Activated CD8-positive, alpha-beta memory T cell treated with anti-CD3 and anti-CD28 coated beads, Interleukin-2, amount 50 U/mL, for 24 hours (primary cell): ENCODE results near the gene GBX2.

Experiments
- DNase-seq: peaks from one replicate; pipeline ENCODE4 v3.0.0-alpha.2; 2020; ENCODE audit errors: extremely low read depth

Gene GBX2

DNA sequence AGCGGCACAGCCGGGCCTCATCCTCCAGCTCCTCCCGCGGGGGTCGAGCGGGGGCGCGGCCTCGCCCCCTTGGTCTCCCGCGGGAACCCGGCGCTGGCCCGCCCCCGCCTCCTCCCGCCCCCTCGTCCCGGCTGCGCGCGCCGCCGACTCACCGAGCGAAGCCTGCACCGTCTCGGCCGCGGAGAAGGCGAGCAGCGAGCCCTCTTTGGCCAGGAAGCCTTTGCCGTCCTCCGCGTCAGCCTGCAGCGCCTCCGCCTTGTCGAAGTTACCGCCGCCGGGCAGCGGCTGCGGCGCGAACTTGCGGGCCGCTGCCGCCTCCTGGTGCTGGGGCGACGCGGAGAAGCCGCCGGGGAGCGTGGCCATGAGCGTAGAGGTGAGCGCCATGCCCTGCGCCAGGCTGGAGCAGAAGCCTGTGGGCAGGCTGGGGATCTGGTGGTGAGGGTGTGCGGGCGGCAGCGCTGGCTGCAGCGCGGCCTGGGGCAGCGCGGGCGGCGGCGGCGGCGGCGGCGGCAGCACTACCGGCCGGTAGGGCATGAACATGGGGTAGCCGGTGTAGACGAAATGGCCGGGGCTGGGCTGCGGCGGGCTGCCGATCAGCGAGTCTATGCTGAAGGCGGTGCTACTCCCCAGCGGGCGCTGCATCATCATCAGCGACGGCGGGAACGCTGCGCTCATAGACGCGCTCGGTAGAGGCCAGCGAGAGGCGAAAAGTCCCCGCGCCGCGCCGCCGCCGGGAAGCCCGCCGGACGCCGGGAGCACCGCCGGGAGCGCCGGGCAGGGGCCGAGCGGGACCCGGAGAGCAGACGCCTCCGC lies 683 bp downstream of the GBX2 start:
- DNase-seq: no peak

DNA sequence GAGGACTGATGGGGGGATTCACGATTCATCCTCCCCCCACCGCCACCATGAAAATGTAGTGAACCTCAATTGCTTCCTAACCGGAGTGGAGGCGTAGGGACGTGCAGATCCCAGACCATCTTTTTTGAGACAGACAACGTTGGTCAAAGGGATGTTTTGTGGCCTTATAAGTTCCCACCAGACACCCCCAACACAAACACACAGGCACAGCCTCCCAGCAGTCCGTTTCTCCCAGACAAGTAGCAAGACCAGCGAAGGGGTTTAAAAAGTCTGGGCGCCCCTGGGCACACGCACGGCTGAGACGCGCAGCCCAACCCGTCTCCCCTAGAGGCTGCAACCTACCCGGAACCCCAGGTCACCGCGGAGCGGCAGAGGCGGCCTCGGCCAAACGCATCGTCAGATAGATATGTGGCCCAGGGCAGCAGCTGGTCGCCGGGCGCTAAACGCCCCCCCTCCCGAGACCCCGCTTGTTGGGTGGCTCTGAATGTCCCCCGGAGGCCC lies 1.3 kb downstream of the GBX2 start:
- DNase-seq: no peak

DNA sequence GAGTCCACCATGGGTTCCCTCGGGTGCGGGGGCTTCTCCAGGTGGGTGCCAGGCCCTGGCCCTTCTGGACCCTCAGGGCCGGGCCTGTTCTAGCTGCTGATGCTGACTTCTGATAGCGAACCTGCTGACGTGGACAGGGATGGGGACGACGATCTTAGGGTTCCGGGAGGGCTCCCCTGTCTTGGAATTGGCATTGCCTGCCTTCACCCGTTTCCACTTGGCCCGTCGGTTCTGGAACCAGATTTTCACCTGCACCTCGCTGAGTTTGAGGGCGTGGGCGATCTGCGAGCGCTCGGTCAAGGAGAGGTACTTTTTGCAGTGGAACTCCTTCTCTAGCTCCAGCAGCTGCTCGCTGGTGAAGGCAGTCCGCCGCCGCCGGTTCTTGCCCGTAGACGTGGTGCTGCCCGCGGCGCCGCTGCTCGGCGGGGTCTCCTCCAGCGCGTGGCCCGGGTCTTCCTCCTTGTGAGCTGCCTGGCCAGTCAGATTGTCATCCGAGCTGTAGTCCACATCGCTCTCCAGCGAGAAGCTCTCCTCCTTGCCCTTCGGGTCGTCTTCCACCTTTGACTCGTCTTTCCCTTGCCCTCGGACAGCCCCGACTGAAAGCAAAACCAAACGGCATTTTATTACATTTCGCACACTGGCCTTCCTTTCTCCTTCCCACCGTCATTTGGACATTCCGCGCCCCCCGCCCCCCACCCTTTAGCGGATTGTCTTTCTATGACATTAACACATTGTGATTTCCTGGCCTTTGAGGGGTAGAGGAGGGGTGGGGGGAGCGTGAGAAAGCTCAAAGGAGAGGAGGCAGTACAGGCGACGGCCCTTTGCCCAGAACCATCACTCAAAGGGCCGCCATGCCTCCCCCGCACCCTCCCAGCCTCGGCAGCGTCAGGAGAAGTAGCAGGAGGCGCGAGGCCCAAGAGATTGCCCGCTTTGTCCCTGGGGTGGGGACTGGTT lies 2.1 kb downstream of the GBX2 start:
- no peak for DNase-seq

DNA sequence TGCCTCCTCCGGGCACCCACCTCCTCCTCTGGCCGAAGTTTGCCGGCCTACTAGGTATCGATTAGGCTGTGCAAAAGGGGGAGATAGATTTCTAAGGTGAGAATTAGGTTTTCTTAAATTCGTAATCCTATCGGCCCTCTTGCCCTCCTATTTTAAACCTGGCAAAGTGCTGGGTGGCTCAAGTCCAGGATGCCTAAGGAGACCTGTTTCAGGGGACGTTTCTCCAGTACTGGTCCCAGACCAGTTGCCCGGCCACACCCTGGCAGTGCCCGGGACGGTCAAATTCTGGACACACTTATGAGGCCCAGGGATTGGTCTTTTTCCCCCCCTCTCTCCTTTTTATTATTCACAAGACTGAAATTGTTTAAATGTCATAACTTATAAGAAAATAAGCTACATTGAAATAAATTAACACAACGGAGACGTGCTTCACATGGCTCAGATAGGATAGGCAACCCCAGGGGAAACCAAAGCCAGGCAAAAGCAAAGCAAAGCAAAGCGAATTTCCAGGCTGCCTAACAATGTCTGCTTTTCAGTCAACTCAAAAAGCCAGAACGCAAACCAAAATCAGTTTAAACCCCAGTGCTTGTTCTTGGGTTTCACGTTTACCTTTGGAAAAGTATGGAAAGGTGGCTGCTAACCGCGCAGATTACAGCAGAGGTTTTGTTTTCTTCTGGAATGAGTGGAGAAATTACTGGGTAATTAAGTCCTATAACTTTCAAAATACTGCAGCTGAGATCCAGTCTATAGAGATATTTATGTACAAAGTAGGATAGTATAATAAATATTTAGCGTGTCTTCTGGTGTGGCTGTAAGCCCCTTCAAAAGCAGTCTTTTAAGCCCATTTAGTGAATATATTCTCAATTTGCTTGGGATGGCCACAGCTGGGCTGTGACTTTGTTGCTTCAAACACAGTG lies 3.0 kb downstream of the GBX2 start:
- DNase-seq: no peak

DNA sequence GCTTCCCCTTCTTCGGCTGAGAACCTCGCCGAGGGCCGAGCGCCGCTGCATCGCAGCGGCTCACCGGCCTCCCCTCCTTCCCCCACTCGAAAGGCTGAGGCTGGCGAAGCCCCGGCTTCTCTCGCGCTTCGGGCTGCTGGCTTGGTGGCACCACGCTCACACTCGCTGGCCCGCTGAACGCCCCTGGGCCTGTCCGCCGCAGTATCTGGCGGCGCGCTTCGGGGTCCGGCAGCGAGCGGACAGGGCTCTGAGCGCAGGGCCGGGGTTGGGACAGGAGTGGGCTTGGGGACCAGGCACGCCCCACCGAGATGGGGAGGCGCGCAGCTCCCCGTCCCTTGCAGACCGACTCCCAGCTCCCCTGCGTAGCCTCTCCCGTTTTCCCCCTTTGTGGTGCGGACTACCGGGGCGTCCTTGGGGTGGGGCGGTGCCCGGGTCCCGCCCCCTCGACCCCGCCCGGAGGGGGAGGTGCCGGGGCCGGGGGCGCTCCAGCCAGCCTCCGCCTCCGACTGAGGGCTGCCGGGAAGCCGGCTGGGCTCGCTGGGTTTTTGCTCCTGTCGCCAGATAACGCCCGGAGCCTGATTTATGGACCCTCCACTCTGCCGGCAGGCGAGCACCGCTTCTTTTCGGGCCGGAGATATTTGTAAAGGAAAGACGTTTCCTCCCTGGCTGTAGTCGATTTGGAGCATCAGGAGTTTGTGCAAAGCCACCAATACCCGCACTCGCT lies 3.8 kb downstream of the GBX2 start:
- no peak for DNase-seq

DNA sequence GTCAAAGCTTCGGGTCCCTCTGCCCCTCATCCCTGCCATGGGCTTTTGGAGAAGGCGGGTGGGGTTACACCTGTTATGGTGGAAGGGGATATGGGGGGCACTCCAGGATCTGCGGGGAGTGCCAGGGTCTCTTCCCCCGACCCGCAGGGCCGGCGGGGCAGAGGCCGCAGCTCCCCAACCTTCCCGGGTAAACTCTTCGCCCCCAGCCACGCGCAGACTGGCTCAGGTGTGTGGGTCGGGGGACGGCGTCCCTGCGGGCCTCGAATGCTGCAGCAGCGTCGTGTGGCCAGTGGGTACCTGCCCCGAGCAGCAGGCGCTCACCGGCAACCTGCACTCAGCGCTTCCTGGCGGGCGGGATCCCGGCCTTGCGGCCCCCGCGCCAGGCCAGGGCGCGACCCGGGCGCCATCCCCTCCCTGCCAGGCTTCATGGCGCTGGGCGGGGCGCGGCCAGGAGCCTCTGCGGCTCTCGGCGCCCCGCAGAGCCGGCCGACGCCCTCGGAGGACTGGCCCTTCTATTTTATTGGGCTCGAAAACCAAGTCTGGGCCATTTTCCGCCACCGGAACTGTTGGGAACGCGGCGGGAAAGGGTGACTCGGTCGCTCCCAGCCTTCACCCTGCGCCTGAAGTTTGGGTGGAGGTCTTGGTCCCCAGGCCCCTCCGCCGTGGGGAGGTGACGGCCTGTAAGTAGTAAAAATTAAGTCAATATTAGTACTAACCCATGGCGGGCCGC lies 4.5 kb downstream of the GBX2 start:
- DNase-seq: no peak

DNA sequence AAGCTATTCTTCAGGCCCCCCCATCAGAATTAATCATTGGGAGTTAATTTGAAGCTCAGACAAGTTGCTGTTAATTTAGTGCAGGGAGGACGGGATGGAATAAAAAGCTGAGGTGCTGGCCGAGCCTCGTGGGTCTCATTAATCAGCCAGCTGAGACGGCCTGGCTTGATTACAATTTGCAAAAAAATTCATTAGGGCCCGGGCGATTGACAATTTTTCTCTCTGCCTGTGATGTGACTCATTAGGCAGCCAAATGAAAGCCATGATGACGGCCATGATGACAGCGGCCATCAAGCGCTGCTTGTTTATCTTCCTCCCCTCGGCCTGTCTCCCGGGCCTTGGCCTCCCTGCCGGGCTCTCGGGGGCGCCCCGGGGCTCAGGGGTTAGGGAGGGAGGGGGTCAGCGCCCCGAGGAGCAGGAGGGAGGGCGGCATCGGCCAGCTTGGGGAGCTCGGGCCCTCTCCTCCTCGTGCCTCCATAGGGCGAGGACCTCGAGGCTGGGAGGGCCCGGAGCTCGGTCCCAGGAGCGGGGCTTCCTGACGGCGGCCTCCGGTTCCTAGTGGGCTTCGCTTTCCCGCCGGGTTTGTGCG lies 5.2 kb downstream of the GBX2 start:
- DNase-seq: no peak

DNA sequence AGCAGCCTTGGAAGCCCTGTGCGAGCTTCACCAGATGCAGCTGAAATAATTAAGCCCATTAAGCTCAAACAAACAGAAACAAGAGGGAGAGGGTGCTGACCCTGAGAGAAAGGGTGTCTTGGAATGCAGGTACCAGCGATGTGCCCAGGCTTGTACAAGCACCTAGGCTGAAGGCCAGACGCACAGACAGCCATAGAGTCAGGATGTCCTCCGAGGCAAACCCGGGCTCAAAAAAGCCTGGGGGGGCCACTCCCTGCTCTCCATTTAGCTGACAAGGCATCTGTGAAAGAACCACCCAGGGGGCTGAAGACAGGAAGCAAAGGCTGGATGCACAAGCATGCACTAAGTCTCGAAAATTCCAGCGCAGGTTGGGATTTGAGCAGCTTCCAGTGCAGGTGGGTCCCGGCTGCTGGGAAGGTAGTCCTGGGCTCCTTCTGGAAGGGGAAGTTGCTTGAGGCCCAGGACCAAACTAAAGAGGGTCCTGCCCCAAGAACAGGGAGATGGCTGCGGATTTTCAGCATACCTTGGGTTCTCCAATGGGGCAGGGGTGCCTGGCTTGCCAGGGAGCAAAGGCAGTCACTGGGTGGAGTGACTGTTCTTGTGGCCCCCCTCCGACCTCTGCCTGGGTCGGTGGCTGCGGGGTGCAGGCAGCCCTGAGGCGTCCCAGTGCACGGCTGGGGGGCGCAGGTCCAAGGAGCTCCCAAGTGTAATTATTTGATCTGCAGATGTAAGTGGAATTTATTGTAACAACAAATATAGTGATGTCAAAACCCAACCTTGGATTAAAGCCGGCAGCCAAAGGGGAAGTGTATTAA lies 5.9 kb downstream of the GBX2 start:
- DNase-seq: no peak

DNA sequence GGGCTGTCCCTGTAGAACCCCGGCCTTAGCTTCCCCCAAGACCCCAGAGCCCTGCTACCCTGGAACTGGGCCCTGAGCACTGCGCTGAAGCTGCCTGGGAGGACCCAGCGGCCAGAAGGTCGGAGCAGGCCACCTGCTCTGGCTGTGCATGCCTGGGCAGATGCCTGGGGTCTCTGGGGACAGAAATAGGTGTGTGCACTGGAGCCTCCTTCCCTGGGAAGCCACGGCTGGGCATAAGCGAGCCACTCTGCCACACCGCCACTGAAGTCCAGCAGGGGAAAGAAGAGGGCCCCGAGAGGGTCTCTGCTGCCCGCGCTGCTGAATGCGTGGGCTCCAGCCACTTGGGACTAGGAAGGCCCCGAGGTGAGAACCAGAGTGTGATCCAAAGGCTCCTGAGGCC lies 6.7 kb downstream of the GBX2 start:
- DNase-seq: no peak

DNA sequence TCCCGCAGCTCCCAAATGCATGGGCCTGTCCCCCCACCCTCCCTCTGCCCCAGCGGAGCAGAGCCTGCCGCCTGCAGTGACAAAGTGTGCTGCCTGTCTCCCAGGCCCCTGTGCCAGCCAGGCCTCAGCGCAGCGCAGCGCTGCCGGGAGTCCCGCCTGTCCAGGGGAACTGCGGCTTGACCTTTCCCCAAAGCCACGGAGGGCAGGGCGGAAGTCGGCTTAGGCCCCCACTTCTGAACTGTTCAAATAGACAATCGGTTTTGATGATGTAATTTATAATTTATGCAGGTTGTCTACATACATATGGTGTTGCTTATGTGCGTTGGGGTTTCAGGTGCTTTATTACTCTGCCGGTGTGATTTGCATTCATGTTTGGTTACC lies 7.1 kb downstream of the GBX2 start:
- no peak for DNase-seq

DNA sequence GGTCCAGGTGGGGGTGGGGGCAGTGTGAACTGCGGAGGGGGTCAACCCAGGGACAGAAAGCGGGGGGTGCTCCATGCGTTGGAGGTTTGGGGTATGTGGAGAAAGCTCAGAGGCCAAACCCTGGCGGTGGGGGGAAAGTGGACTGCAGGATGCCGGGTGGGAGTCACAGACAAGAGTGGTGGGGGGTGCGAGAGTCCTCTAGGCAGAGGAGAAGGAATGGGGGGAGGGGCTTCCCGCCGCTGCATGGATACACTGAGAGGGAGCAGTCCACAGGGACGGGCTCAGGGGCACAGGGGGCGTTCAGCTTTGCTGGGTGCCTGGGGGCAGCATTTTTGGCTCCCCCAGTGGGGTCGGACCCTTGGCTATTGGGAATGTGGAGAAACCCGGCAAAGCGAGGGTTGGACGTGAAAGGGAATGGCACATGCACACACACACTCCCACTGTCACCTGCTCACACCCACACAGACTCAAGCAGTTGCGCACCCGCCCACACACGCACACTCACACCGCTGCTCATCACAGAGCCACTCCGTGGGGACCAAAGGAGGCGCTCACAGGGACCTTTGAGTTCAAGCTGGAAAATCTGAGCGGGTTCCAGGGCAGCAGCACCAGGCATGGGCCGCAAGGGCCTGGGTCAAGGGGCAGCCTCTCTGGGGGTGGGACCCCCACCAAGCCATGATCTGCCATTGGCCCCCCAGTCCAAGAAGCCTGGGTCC lies 7.7 kb downstream of the GBX2 start:
- no peak for DNase-seq

DNA sequence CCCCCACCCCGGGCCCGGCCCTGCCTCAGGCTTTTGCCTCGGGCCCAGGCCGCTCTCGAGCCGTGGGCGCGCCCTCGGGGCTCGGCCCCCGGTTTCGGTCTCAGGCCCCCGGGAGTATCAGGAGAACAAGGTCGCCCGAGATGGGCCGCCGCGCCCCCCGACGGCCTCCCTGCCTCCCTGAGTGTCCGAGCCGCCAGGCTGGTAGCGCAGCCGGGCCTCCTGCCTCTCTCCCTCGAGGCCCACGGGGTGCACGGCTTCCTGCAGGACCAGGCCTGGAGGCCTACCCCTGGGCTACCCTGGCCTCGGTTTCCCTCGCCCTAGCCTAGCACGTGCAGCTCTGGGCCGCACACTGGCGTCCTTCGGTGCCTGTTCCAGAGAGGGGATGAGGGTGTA lies 8.4 kb downstream of the GBX2 start:
- no peak for DNase-seq

DNA sequence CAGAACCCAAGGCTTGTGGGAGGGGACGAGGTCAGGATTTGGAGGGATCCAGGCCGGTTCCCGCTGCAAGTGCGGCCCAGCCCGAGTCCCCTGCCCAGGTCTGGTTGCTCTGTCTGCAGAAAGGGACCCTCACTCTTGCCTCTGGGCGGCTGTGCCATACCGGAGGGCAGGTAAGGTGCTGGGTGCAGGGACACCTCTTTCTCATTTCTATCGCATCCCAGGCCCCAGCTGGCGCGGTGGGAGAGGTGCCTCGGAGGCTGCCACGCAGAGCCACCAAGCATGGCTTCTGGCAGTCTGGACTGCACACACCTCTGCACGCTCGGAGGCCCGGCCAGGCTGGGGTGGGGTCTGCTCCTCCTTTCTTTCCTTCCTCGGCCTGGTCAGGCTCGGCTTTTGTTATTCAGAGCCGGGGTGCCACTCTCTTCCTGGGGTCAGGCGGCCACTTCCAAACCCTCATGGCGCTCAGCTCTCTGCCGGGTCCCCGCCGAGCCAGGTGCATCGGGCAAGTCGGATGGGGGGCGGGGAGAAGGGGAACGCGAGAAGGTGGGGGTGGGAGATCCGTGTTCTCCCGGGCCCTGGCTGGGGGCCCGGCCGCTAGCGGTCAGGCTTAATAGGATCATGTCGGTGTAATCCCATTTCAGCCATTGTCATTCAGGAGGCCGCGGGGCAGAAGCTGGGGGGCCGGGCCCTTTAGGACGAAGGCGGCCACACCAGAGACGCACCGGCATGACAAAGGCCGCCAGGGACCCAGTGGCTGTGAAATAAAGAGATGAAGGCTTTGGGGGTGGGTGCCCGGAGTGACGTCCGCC lies 9.0 kb downstream of the GBX2 start:
- DNase-seq: no peak

DNA sequence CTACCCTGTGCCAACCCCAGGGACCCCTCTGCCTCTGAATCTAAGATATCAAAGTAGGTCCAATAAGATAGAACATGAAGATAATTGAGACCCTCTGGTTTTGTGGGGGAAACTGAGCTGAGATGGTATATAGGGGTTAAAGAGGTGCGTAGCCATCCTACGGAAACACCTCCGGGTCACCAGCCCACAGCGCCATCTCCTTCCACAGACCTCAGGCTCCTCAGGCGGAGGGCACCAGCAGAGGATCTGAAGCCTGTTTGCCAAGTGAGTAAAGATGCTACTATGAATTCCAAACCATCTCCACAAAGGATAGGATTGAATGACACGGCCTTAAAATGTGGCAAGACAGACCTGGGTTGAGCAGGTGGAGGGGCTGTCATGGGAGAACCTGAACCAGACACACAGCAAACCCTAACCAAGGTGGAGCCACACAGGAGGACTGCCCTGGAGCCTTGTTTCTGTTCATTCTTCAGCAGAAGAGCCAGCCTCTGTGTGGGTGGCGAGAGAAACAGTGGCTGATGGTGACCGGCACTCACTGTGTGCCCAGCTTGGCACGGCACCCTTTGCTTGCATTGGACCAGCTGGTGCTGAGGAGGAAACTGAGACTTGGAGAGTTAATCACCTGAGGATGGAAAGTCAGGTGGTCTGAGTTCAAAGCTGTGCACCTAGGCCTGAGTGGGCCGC lies 10.2 kb downstream of the GBX2 start:
- no peak for DNase-seq

DNA sequence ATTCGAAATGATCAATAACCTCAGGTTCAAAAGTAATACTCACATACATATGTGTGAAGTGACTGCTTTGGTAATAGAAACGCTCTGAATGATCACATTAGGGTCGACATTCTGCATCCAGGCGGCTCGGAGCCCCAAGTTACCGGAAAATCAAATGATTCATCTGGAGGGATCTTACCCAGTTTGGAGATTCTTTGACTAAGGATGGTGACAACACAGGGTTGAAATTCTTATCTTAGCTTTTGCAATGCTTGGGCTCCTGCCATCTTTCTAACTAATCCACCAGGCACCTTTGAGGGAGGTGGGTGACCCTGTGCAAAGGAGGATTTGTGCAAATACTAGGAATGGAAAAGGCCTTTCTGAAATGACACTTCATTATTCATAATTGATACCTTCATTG lies 10.8 kb downstream of the GBX2 start:
- DNase-seq: no peak

DNA sequence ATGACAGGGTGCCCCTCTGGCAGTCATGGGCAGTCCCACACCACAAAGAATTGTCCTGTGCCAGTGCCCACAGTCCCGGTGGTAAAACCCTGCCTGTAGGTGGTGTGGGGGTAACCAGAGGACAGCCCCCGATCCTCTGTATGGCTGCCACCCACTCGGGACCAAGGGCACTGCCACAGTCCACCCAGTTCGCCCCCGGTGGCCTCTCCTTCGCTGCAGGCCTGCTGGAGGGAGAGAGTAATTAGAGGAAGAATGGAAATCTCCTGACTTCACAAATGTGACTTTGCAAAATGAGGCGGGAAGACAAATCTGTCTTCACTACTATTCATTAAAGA lies 11.4 kb downstream of the GBX2 start:
- DNase-seq: no peak
